ENCODE results near the gene MAGI1. TPM values are rescaled to one million over a fixed set of nuclear protein-coding genes. Genes with fewer than 3 reads are reported as not detected.

The MAGI1 gene
- total RNA-seq, 1 experiment from 2014 or later, result 38.6 TPM

DNA sequence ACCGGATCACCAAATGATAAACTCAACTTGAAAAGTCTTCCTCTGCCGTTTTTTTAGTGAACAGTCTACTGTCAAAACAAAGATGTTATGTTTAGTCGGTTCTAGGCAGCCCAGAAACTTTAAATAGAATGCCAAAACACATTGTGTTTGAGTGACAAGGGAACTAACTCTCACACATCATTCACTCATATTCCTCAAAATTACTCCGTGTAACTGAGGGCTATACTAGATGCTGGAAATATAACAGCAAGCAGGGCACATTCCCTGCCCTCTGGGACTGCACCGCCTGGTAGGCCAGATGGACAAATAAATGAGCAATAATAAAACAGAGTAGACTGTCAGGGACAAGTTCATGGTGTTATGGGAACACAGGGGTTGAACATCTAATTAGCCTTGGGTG, 251.4 kb downstream of the MAGI1 start:
- Histone ChIP-seq H3K27ac (ENCODE audit: low read depth, low read length) (no peak overlapping the region), H3K9me2 (ENCODE audit: insufficient read depth) (no peaks in the 10 kb centered on the region), H3K4me2 (ENCODE audit: low read length) (no peak overlapping the region), H3K4me3 (replicated peaks in 1 of 2; ENCODE audit: low read depth in 1 of 2, low read length in 2 of 2) (no peak overlapping the region), H3K4me1 (ENCODE audit: control insufficient read depth in 1 of 2, insufficient read depth in 2 of 2, low read length in 2 of 2) (peaks cover 4 to 11% of the 10 kb centered on the region in 2 experiments; a peak in 1 of 4 replicates), H3K9ac (ENCODE audit: low read length) (no peak overlapping the region), H3K79me2 (ENCODE audit: insufficient read depth, low read length) (no peaks in the 10 kb centered on the region), H2AFZ (ENCODE audit: low read depth, low read length, poor library complexity, severe bottlenecking) (no peak overlapping the region), H4K20me1 (ENCODE audit: insufficient read depth) (no peaks in the 10 kb centered on the region), H3K9me3 (ENCODE audit: control insufficient read depth in 1 of 2, insufficient read depth in 1 of 2, low read depth in 1 of 2, low read length in 2 of 2) (no peaks in the 10 kb centered on the region), H3K27me3 (ENCODE audit: insufficient read depth, low read length) (no peaks in the 10 kb centered on the region), H3K36me3 (ENCODE audit: control insufficient read depth in 1 of 2, insufficient read depth in 2 of 2, low read length in 2 of 2) (no peaks in the 10 kb centered on the region)
- POLR2A ChIA-PET, result no interaction called here
- no peak for ATAC-seq
- RAD21 ChIA-PET (ENCODE audit: low non-redundant PET in 1 of 2, low total read pairs in 2 of 2, uncharacterized antibody in 2 of 2, unreplicated experiment in 2 of 2), result no interaction called here
- TF ChIP-seq POLR2AphosphoS5 (IDR thresholded peaks at IDR 0.05; ENCODE audit: low read depth, low read length) (no peak), SP1 (IDR thresholded peaks at IDR 0.05; ENCODE audit: low read depth) (no peak), EZH2 (IDR thresholded peaks at IDR 0.05) (no peak), CBX3 (IDR thresholded peaks at IDR 0.05; ENCODE audit: low read depth) (no peak), SIN3A (IDR thresholded peaks at IDR 0.05; ENCODE audit: low read depth) (no peak), FOSL1 (IDR thresholded peaks at IDR 0.05; ENCODE audit: low read depth) (no peak), SRF (IDR thresholded peaks at IDR 0.05; ENCODE audit: low read depth) (no peak)
- TF ChIP-seq, protein P1, sequence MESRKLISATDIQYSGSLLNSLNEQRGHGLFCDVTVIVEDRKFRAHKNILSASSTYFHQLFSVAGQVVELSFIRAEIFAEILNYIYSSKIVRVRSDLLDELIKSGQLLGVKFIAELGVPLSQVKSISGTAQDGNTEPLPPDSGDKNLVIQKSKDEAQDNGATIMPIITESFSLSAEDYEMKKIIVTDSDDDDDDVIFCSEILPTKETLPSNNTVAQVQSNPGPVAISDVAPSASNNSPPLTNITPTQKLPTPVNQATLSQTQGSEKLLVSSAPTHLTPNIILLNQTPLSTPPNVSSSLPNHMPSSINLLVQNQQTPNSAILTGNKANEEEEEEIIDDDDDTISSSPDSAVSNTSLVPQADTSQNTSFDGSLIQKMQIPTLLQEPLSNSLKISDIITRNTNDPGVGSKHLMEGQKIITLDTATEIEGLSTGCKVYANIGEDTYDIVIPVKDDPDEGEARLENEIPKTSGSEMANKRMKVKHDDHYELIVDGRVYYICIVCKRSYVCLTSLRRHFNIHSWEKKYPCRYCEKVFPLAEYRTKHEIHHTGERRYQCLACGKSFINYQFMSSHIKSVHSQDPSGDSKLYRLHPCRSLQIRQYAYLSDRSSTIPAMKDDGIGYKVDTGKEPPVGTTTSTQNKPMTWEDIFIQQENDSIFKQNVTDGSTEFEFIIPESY (IDR thresholded peaks at IDR 0.05; ENCODE audit: extremely low read depth, insufficient replicate concordance, low read length), result no peak
- intact Hi-C loops (cut with micrococcal nuclease), result loop anchor here (5.0 kb wide), 1 partner anchor 250 kb away; the partner anchor contains the start of gene MAGI1
- CTCF ChIA-PET, result interaction anchor here (1.2 kb wide), 1 partner anchor 162 kb away, joined by 3 read pairs; no protein-coding TSS in a partner anchor
- no peak for DNase-seq (ENCODE audit: low read depth, low spot score)
- no TSS peak for BruUV-seq (replicated peaks)

DNA sequence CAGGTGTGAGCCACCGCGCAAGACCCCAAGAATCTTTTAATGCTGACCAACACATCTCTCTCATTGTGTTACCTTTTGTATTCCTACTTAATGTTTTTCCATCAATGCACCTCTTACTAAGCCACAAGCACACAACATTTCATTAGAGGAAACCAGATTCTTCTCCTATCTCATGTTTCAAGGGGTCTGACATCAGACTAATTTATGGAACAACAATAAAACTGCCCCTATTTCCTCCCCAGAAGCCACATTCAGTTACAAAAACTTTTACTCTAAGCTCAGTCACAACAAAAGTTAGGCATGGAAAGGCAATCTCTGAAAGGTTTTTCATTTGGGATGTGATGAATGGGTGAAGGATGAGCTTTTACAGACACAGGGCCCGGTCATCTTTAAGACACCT, 251.8 kb downstream of the MAGI1 start:
- H3K27ac ChIP-seq (ENCODE audit: low read depth, low read length), result no peak overlapping the region
- no peaks in the 10 kb centered on the region for H3K36me3 ChIP-seq (ENCODE audit: control insufficient read depth in 1 of 2, insufficient read depth in 2 of 2, low read length in 2 of 2)
- ATAC-seq (no peak), DNase-seq (ENCODE audit: low read depth, low spot score) (no peak)
- ChIA-PET RAD21 (ENCODE audit: low non-redundant PET in 1 of 2, low total read pairs in 2 of 2, uncharacterized antibody in 2 of 2, unreplicated experiment in 2 of 2) (no interaction called here), CTCF (interaction anchor here (1.2 kb wide), 1 partner anchor 163 kb away, joined by 3 read pairs; no protein-coding TSS in a partner anchor), POLR2A (no interaction called here)
- H4K20me1 ChIP-seq (ENCODE audit: insufficient read depth), result no peaks in the 10 kb centered on the region
- no TSS peak for BruUV-seq (replicated peaks)
- H3K79me2 ChIP-seq (ENCODE audit: insufficient read depth, low read length), result no peaks in the 10 kb centered on the region
- intact Hi-C loops (cut with micrococcal nuclease), result loop anchor here (5.0 kb wide), 1 partner anchor 250 kb away; the partner anchor contains the start of gene MAGI1
- H2AFZ ChIP-seq (ENCODE audit: low read depth, low read length, poor library complexity, severe bottlenecking), result no peak overlapping the region
- H3K9me2 ChIP-seq (ENCODE audit: insufficient read depth), result no peaks in the 10 kb centered on the region
- H3K9ac ChIP-seq (ENCODE audit: low read length), result no peak overlapping the region
- H3K9me3 ChIP-seq (ENCODE audit: control insufficient read depth in 1 of 2, insufficient read depth in 1 of 2, low read depth in 1 of 2, low read length in 2 of 2), result no peaks in the 10 kb centered on the region
- H3K27me3 ChIP-seq (ENCODE audit: insufficient read depth, low read length), result no peaks in the 10 kb centered on the region
- H3K4me1 ChIP-seq (ENCODE audit: control insufficient read depth in 1 of 2, insufficient read depth in 2 of 2, low read length in 2 of 2), result peaks cover 4 to 11% of the 10 kb centered on the region in 2 experiments; a peak in 1 of 4 replicates
- TF ChIP-seq SRF (IDR thresholded peaks at IDR 0.05; ENCODE audit: low read depth) (no peak), SIN3A (IDR thresholded peaks at IDR 0.05; ENCODE audit: low read depth) (no peak), EZH2 (IDR thresholded peaks at IDR 0.05) (no peak), RAD21 (IDR thresholded peaks at IDR 0.05; ENCODE audit: low read depth) (no peak), TCF7L2 (IDR thresholded peaks at IDR 0.05; ENCODE audit: borderline replicate concordance, extremely low read depth, insufficient read depth, insufficient read length) (no peak), ZNF274 (IDR thresholded peaks at IDR 0.05; ENCODE audit: low read depth, low read length) (no peak), SP1 (IDR thresholded peaks at IDR 0.05; ENCODE audit: low read depth) (no peak), JUND (IDR thresholded peaks at IDR 0.05) (no peak), POLR2A (IDR thresholded peaks at IDR 0.05; ENCODE audit: borderline replicate concordance, extremely low read depth, insufficient read depth, insufficient read length) (no peak), CEBPB (IDR thresholded peaks at IDR 0.05; ENCODE audit: low read depth) (no peak)
- TF ChIP-seq, protein P2, sequence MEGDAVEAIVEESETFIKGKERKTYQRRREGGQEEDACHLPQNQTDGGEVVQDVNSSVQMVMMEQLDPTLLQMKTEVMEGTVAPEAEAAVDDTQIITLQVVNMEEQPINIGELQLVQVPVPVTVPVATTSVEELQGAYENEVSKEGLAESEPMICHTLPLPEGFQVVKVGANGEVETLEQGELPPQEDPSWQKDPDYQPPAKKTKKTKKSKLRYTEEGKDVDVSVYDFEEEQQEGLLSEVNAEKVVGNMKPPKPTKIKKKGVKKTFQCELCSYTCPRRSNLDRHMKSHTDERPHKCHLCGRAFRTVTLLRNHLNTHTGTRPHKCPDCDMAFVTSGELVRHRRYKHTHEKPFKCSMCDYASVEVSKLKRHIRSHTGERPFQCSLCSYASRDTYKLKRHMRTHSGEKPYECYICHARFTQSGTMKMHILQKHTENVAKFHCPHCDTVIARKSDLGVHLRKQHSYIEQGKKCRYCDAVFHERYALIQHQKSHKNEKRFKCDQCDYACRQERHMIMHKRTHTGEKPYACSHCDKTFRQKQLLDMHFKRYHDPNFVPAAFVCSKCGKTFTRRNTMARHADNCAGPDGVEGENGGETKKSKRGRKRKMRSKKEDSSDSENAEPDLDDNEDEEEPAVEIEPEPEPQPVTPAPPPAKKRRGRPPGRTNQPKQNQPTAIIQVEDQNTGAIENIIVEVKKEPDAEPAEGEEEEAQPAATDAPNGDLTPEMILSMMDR (IDR thresholded peaks at IDR 0.05 in 2 of 3, conservative IDR thresholded peaks at IDR 0.05 in 1 of 3; ENCODE audit: borderline replicate concordance in 1 of 3, insufficient read depth in 1 of 3, low read depth in 2 of 3, low read length in 2 of 3), result no peak
- TF ChIP-seq, protein P3, sequence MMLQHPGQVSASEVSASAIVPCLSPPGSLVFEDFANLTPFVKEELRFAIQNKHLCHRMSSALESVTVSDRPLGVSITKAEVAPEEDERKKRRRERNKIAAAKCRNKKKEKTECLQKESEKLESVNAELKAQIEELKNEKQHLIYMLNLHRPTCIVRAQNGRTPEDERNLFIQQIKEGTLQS (IDR thresholded peaks at IDR 0.05), result no peak
- no peak overlapping the region for H3K4me2 ChIP-seq (ENCODE audit: low read length)
- no peak overlapping the region for H3K4me3 ChIP-seq (replicated peaks in 1 of 2; ENCODE audit: low read depth in 1 of 2, low read length in 2 of 2)
